K562 (cell line): ENCODE data around the gene SIGLEC6. TPM values are rescaled to one million over a fixed set of nuclear protein-coding genes. Genes with fewer than 3 reads are reported as not detected.

Experiments
- NR4A1 ChIP-seq, 2 experiments: fragments of 250-450 bp in 1 of 2; fragments of 450-650 bp in 1 of 2; sonication (Bioruptor Pico) in 1 of 2; IDR thresholded peaks; 2 replicates each; pipeline versions ENCODE4 v1.4.0 to v1.6.1; 2016 to 2020; ENCODE audit warnings: mild to moderate bottlenecking in 2 of 2, missing compliant biosample characterization in 1 of 2, missing genetic modification characterization in 1 of 2, moderate library complexity in 1 of 2
- PML ChIP-seq: IDR thresholded peaks from 2 replicates; pipeline ENCODE4 v1.6.1; 2012; ENCODE audit warnings: low read length, inconsistent platforms
- SETDB1 ChIP-seq: IDR thresholded peaks from one replicate; pipeline ENCODE4 v1.6.1; 2012; ENCODE audit warnings: low read length, control low read depth, inconsistent platforms
- THAP12 ChIP-seq: fragments of 250-450 bp; sonication (Bioruptor Pico); IDR thresholded peaks from 2 replicates; pipeline ENCODE4 v1.9.0; 2021; ENCODE audit warnings: mild to moderate bottlenecking, inconsistent platforms
- polyA plus RNA-seq, 8 experiments: library from polyadenylated mRNA; depleted of rRNA in 4 of 8; stranded (reverse) in 5 of 8; unstranded in 3 of 8; fragments of >200 nt; fragmentation: Nextera tagmentation in 2 of 8; fragmentation: Illumina TruSeq in 1 of 8; extraction: Ambion mirVana in 2 of 8; extraction: Trizol in 1 of 8; gene quantifications; 2 replicates each; pipeline versions ENCODE4 v1.2.1 to v1.2.3, GENCODE V29; 2011 to 2014; ENCODE audit warnings: inconsistent platforms in 1 of 8, missing spikeins in 1 of 8
- total RNA-seq, 7 experiments: library from RNA; depleted of rRNA in 6 of 7; stranded (reverse); fragments of >200 nt in 6 of 7; fragmentation: Illumina TruSeq in 2 of 7; extraction: Trizol in 2 of 7; gene quantifications; 2 replicates each; pipeline versions ENCODE4 v1.2.1 to v1.2.3, GENCODE V29; 2011 to 2021; ENCODE audit warnings: low replicate concordance in 1 of 7
- TF ChIP-seq, protein P1 (sequence below): fragments of 450-650 bp; formaldehyde crosslinking; IDR thresholded peaks from 2 replicates; pipeline ENCODE4 v1.4.0; 2020; ENCODE audit warnings: mild to moderate bottlenecking, moderate library complexity

Gene SIGLEC6
- total and polyA plus RNA-seq, 9 of the 15 experiments (the other 6 are each of a cell fraction or from before 2014, with no cell fraction given): 0.03 to 17.5 (median 0.71) TPM

DNA sequence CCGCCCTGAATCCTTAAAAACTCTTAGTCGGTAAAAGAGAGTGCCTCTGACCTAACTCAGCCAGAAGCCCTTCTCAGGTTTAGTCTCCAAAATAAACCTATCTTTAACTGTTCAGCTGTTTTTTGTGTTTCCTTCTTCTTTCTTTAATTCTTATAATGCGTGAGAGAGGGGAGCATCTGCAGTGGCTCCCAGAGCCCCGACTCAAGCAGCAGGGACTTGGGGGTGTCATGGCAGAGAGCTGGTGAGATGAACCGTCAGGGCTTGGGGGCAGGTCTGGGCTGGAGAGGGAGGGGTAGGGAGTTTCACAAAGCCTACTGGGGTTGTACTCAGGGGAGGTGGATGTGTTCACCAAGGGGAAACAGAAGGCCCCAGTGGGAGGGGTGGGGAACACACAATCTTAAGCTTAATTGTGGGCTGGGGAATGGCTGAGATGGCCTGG is 16.8 kb upstream of the SIGLEC6 start (continued):
- TF ChIP-seq THAP12 (CRISPR knock-in tag) (no peak), PML (no peak), NR4A1 (CRISPR knock-in tag; IDR thresholded peaks at IDR 0.05) (peak; percentile 54; the same call in 1 of the 2 replicates), NR4A1 (tag; IDR thresholded peaks at IDR 0.05) (0 out of 2 replicates have a peak, but pooled peaks have one; percentile 11), SETDB1 (no peak)
- TF ChIP-seq, protein P1, sequence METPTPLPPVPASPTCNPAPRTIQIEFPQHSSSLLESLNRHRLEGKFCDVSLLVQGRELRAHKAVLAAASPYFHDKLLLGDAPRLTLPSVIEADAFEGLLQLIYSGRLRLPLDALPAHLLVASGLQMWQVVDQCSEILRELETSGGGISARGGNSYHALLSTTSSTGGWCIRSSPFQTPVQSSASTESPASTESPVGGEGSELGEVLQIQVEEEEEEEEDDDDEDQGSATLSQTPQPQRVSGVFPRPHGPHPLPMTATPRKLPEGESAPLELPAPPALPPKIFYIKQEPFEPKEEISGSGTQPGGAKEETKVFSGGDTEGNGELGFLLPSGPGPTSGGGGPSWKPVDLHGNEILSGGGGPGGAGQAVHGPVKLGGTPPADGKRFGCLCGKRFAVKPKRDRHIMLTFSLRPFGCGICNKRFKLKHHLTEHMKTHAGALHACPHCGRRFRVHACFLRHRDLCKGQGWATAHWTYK (CRISPR knock-in tag): no peak
